Neuron (in vitro differentiated cells): Measurements from ENCODE around the gene KRTAP10-4.
"Not testable (repeated sequence)": the region's sequence is repeated elsewhere in the genome, so short reads cannot be mapped to it uniquely, and the experiment has no call there.

Experiments used
- H2AFZ ChIP-seq: one replicate; pipeline ENCODE4 v1.6.1; 2013; ENCODE audit warnings: low read depth, mild to moderate bottlenecking, inconsistent platforms, low read length, moderate library complexity
- H3K27me3 ChIP-seq: one replicate; pipeline ENCODE4 v1.6.1; 2013; ENCODE audit warnings: low read length; ENCODE audit not compliant: insufficient read depth
- H3K36me3 ChIP-seq: one replicate; pipeline ENCODE4 v1.6.1; 2013; ENCODE audit warnings: low read length; ENCODE audit not compliant: insufficient read depth
- H3K4me1 ChIP-seq: one replicate; pipeline ENCODE4 v1.6.1; 2013; ENCODE audit warnings: low read length; ENCODE audit not compliant: insufficient read depth
- H3K4me3 ChIP-seq: 2 replicates; pipeline ENCODE4 v1.5.1; 2013; ENCODE audit warnings: mild to moderate bottlenecking, low read length, moderate library complexity
- H3K9me3 ChIP-seq: one replicate; pipeline ENCODE4 v1.6.1; 2013; ENCODE audit warnings: low read length

Gene KRTAP10-4

GRCh38 chr21:44542716-44543115 is 30.8 kb upstream of the KRTAP10-4 start:
- Histone ChIP-seq H3K4me1 (no peaks in the 10 kb centered on the region), H3K27me3 (no peaks in the 10 kb centered on the region), H3K4me3 (no peak overlapping the region), H3K36me3 (no peaks in the 10 kb centered on the region), H3K9me3 (peaks cover 8% of the 10 kb centered on the region), H2AFZ (no peak overlapping the region)

- no peaks in the 10 kb centered on the region for H3K36me3 ChIP-seq
- H3K4me3 ChIP-seq, result no peak overlapping the region
- no peaks in the 10 kb centered on the region for H3K27me3 ChIP-seq
- H3K4me1 ChIP-seq, result peaks cover 14% of the 10 kb centered on the region
- H3K9me3 ChIP-seq, result peaks cover 9% of the 10 kb centered on the region
- H2AFZ ChIP-seq, result no peak overlapping the region
These were observed 29.0 kb upstream of the KRTAP10-4 start for GRCh38 chr21:44544566-44544965.

- Histone ChIP-seq H3K36me3 (no peaks in the 10 kb centered on the region), H3K9me3 (peaks cover 9% of the 10 kb centered on the region), H3K4me3 (no peak overlapping the region), H3K4me1 (peaks cover 22% of the 10 kb centered on the region), H2AFZ (no peak overlapping the region), H3K27me3 (no peaks in the 10 kb centered on the region)
These were observed 25.7 kb upstream of the KRTAP10-4 start for GRCh38 chr21:44547656-44548331.

GRCh38 chr21:44548381-44548780 is 25.1 kb upstream of the KRTAP10-4 start:
- Histone ChIP-seq H2AFZ (no peak overlapping the region), H3K4me1 (peaks cover 22% of the 10 kb centered on the region), H3K36me3 (no peaks in the 10 kb centered on the region), H3K4me3 (no peak overlapping the region), H3K9me3 (peaks cover 9% of the 10 kb centered on the region), H3K27me3 (no peaks in the 10 kb centered on the region)

GRCh38 chr21:44548922-44549321 is 24.6 kb upstream of the KRTAP10-4 start:
- no peaks in the 10 kb centered on the region for H3K36me3 ChIP-seq
- H3K27me3 ChIP-seq, result no peaks in the 10 kb centered on the region

GRCh38 chr21:44549525-44550211 is 23.9 kb upstream of the KRTAP10-4 start:
- Histone ChIP-seq H3K4me1 (peaks cover 22% of the 10 kb centered on the region), H3K4me3 (no peak overlapping the region), H3K9me3 (peaks cover 6% of the 10 kb centered on the region), H3K27me3 (no peaks in the 10 kb centered on the region), H2AFZ (no peak overlapping the region), H3K36me3 (no peaks in the 10 kb centered on the region)

More at GRCh38 chr21:44548922-44549321, 24.6 kb upstream of the KRTAP10-4 start:
- peaks cover 22% of the 10 kb centered on the region for H3K4me1 ChIP-seq
- no peak overlapping the region for H3K4me3 ChIP-seq
- no peak overlapping the region for H2AFZ ChIP-seq
- H3K9me3 ChIP-seq, result peaks cover 9% of the 10 kb centered on the region

- not testable (repeated sequence) for H3K36me3 ChIP-seq, H2AFZ ChIP-seq, H3K4me3 ChIP-seq, H3K27me3 ChIP-seq, H3K9me3 ChIP-seq
- H3K4me1 ChIP-seq, result peaks cover 22% of the 10 kb centered on the region
These were observed 23.2 kb upstream of the KRTAP10-4 start for GRCh38 chr21:44550285-44550684.

- Histone ChIP-seq H3K9me3 (peaks cover 6% of the 10 kb centered on the region), H3K36me3 (no peaks in the 10 kb centered on the region), H3K27me3 (peaks cover 2% of the 10 kb centered on the region), H2AFZ (no peak overlapping the region), H3K4me3 (no peak overlapping the region), H3K4me1 (peaks cover 22% of the 10 kb centered on the region)
These were observed 22.7 kb upstream of the KRTAP10-4 start for GRCh38 chr21:44550807-44551206.

GRCh38 chr21:44551340-44551961 is 22.1 kb upstream of the KRTAP10-4 start, which contains the start of gene KRTAP10-2:
Gene KRTAP10-2 (minus strand): TSS chr21:44551505. CDS start chr21:44551458, 47 bp downstream.
- H3K36me3 ChIP-seq, result no peaks in the 10 kb centered on the region
- H3K27me3 ChIP-seq, result peaks cover 2% of the 10 kb centered on the region
- H3K4me1 ChIP-seq, result peaks cover 22% of the 10 kb centered on the region
- H3K4me3 ChIP-seq, result no peak within 1 kb of the TSS
- H2AFZ ChIP-seq, result no peak within 1 kb of the TSS
- H3K9me3 ChIP-seq, result peaks cover 6% of the 10 kb centered on the region

- Histone ChIP-seq H3K4me3 (no peak overlapping the region), H3K36me3 (no peaks in the 10 kb centered on the region), H3K27me3 (peaks cover 2% of the 10 kb centered on the region), H3K9me3 (peaks cover 4% of the 10 kb centered on the region), H2AFZ (no peak overlapping the region), H3K4me1 (peaks cover 22% of the 10 kb centered on the region)
These were observed 21.4 kb upstream of the KRTAP10-4 start for GRCh38 chr21:44552136-44552535.

GRCh38 chr21:44552681-44553080 is 20.8 kb upstream of the KRTAP10-4 start:
- Histone ChIP-seq H3K27me3 (peaks cover 2% of the 10 kb centered on the region), H3K36me3 (no peaks in the 10 kb centered on the region), H3K4me3 (no peak overlapping the region), H2AFZ (no peak overlapping the region), H3K9me3 (peaks cover 2% of the 10 kb centered on the region), H3K4me1 (peaks cover 22% of the 10 kb centered on the region)

- Histone ChIP-seq H3K4me1 (peaks cover 5% of the 10 kb centered on the region), H2AFZ (no peak overlapping the region), H3K36me3 (no peaks in the 10 kb centered on the region), H3K9me3 (no peaks in the 10 kb centered on the region), H3K27me3 (peaks cover 2% of the 10 kb centered on the region), H3K4me3 (no peak overlapping the region)
These were observed 18.2 kb upstream of the KRTAP10-4 start for GRCh38 chr21:44555200-44555875.

GRCh38 chr21:44556879-44557278 is 16.6 kb upstream of the KRTAP10-4 start:
- H3K4me1 ChIP-seq, result peaks cover 3% of the 10 kb centered on the region
- no peak overlapping the region for H3K4me3 ChIP-seq
- no peaks in the 10 kb centered on the region for H3K9me3 ChIP-seq
- no peaks in the 10 kb centered on the region for H3K36me3 ChIP-seq
- H3K27me3 ChIP-seq, result peaks cover 2% of the 10 kb centered on the region
- H2AFZ ChIP-seq, result no peak overlapping the region
